Measurements from ENCODE around the gene OR3A2.
A peak's percentile ranks its signal among the peaks of the same experiment; 100 is the strongest.
"Not testable (repeated sequence)": the region's sequence is repeated elsewhere in the genome, so short reads cannot be mapped to it uniquely, and the experiment has no call there.

OR3A2 gene

GRCh38 chr17:3385869-3386816 is at the start of gene OR3A2:
TSS of gene OR3A2 (minus strand) at chr17:3386308.
- no peak for TF ChIP-seq ZNF274 (IDR thresholded peaks at IDR 0.05; ENCODE audit: low read depth, low read length)
- H3K4me3 ChIP-seq (ENCODE audit: low read length) = peak within 1 kb of the TSS; percentile 91

GRCh38 chr17:3433741-3434140 is 47.6 kb upstream of the OR3A2 start, which contains the start of gene OR1E2:
TSS of gene OR1E2 (minus strand) at chr17:3433841. CDS start at chr17:3433841, 0 bp downstream.
- no peak for TF ChIP-seq ZNF274 (IDR thresholded peaks at IDR 0.05; ENCODE audit: low read depth, low read length)

GRCh38 chr17:3433215-3433614 is 47.1 kb upstream of the OR3A2 start:
- not testable (repeated sequence) for H3K4me3 ChIP-seq (ENCODE audit: low read length)

More at GRCh38 chr17:3433741-3434140, 47.6 kb upstream of the OR3A2 start, which contains the start of gene OR1E2:
- no peak within 1 kb of the TSS for H3K4me3 ChIP-seq (ENCODE audit: low read length)

DNA sequence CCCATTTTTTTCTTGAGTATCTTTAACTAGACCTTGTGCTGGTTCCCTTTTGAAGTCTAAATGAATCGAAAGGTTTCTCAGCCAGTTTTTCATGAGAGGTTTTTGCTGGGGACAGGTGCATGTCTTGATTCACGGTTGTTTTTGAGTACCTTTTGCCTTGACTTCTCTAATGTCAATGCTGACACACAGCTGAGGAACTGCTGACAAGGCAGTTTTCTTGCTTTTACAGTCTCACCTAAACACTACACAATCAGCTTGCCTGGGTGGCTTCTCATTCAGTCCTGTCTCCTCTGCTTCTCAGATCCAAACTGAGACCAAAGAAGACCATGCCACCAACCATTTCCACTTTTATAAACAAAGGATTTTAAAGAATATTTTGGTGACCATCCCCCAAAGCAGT is 32.1 kb upstream of the OR3A2 start:
- no peak overlapping the region for H3K4me3 ChIP-seq (ENCODE audit: low read length)
- TF ChIP-seq ZNF274 (IDR thresholded peaks at IDR 0.05; ENCODE audit: low read depth, low read length) = no peak

DNA sequence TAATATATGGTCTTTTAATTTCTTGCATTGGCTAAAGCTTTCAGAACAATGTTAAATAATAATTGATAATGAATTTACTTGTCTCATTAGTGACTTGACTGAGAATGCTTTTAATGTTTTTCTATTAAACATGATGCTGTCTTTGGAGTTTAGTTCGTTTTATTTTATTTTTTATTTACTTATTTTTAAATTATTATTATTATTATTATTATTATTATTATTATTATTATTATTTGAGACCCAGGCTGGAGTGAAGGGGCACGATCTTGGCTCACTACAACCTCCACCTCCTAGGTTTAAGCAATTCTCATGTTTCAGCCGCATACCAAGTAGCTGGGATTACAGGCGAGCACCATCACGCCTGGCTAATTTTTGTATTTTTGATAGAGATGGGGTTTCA is 29.5 kb upstream of the OR3A2 start:
- TF ChIP-seq ZNF274 (IDR thresholded peaks at IDR 0.05; ENCODE audit: low read depth, low read length) = no peak
- no peak overlapping the region for H3K4me3 ChIP-seq (ENCODE audit: low read length)

DNA sequence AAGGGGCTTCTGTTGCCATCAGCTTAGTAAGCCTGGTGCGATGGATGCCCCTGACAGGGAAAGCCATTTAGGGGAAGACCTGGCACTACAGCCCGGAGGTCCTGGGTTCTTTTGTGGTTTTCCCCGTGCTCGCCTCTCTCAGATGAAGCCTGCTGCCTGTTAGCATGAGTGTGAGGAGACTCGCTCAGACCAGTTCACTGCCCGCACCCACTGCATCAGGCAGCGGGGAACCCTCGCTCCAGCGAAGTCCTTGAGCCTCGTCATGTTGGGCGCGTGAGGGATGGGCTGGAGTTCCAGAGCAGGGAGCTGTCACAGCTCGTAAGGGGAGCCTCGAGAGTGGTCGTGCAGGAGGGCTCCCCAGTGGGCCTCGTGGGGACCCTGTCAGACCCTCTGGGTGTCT is 26.1 kb upstream of the OR3A2 start:
- H3K4me3 ChIP-seq (ENCODE audit: low read length) = not testable (repeated sequence)

DNA sequence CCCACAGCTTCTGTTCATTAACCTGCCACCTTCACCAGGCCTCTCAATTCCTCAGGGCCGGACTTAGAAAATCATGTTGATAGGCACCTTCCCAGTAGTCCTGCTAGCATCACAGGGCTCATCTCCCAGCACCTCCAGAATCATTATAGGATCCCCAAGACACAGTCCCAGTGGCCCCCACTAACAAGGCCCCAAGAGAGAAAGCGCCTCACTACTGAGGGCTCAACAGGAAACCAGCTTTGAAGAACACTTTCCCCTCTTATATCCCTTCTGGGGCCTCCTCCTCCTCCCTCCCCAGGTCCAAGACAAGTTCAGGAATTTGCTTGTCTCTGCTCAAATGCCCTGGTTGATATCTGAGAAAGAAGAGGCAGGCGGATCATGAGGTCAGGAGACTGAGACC is 25.0 kb upstream of the OR3A2 start, which contains the start of gene OR3A3:
TSS of gene OR3A3 (plus strand) at position 301 of the 400 bp plus-strand sequence.
- TF ChIP-seq ZNF274 (IDR thresholded peaks at IDR 0.05; ENCODE audit: low read depth, low read length) = no peak
- no peak within 1 kb of the TSS for H3K4me3 ChIP-seq (ENCODE audit: low read length)

DNA sequence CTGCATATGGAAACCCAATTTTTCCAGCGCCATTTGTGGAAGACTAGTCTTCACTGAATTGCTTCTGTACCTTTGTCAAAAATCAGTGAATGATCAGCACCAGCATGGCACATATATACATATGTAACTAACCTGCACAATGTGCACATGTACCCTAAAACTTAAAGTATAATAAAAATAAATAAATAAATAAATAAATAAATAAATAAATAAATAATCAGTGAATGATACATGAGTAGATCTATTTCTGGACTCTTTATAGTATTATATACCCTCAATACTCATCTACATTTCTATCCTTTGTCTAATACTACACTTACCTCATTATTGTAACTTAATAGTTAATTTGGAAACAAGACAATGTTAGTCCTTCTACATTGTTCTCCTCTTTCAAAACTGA is 17.7 kb upstream of the OR3A2 start:
- H3K4me3 ChIP-seq (ENCODE audit: low read length) = not testable (repeated sequence)

GRCh38 chr17:3401786-3402185 is 15.7 kb upstream of the OR3A2 start:
- no peak for TF ChIP-seq ZNF274 (IDR thresholded peaks at IDR 0.05; ENCODE audit: low read depth, low read length)
- no peak overlapping the region for H3K4me3 ChIP-seq (ENCODE audit: low read length)

GRCh38 chr17:3400055-3400454 is 13.9 kb upstream of the OR3A2 start:
- H3K4me3 ChIP-seq (ENCODE audit: low read length) = no peak overlapping the region
- TF ChIP-seq ZNF274 (IDR thresholded peaks at IDR 0.05; ENCODE audit: low read depth, low read length) = no peak

- TF ChIP-seq ZNF274 (IDR thresholded peaks at IDR 0.05; ENCODE audit: low read depth, low read length) = no peak
- H3K4me3 ChIP-seq (ENCODE audit: low read length) = no peak within 1 kb of the TSS
These were observed 12.2 kb upstream of the OR3A2 start, which contains the start of gene OR1E1 for GRCh38 chr17:3398310-3398709. TSS of gene OR1E1 (minus strand) at chr17:3398410. CDS start at chr17:3398410, 0 bp downstream.

GRCh38 chr17:3397801-3398200 is 11.7 kb upstream of the OR3A2 start:
- not testable (repeated sequence) for H3K4me3 ChIP-seq (ENCODE audit: low read length)

GRCh38 chr17:3389791-3390190 is 3.7 kb upstream of the OR3A2 start:
- no peak for TF ChIP-seq ZNF274 (IDR thresholded peaks at IDR 0.05; ENCODE audit: low read depth, low read length)

GRCh38 chr17:3381957-3382356 is 4.2 kb downstream of the OR3A2 start:
- TF ChIP-seq ZNF274 (IDR thresholded peaks at IDR 0.05; ENCODE audit: low read depth, low read length) = no peak
- H3K4me3 ChIP-seq (ENCODE audit: low read length) = no peak overlapping the region

More at GRCh38 chr17:3389791-3390190, 3.7 kb upstream of the OR3A2 start:
- no peak overlapping the region for H3K4me3 ChIP-seq (ENCODE audit: low read length)

GRCh38 chr17:3378321-3378720 is 7.8 kb downstream of the OR3A2 start:
- H3K4me3 ChIP-seq (ENCODE audit: low read length) = no peak overlapping the region
- no peak for TF ChIP-seq ZNF274 (IDR thresholded peaks at IDR 0.05; ENCODE audit: low read depth, low read length)

DNA sequence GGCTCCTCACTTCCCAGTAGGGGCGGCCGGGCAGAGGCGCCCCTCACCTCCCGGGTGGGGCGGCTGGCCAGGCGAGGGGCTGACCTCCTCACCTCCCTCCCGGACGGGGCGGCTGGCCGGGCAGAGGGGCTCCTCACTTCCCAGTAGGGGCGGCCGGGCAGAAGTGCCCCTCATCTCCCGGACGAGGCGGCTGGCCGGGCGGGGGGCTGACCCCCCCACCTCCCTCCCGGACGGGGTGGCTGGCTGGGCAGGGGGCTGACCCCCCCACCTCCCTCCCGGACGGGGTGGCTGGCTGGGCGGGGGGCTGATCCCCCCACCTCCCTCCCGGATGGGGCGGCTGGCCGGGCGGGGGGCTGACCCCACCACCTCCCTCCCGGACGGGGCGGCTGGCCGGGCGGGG is 14.9 kb downstream of the OR3A2 start:
- H3K4me3 ChIP-seq (ENCODE audit: low read length) = not testable (repeated sequence)

DNA sequence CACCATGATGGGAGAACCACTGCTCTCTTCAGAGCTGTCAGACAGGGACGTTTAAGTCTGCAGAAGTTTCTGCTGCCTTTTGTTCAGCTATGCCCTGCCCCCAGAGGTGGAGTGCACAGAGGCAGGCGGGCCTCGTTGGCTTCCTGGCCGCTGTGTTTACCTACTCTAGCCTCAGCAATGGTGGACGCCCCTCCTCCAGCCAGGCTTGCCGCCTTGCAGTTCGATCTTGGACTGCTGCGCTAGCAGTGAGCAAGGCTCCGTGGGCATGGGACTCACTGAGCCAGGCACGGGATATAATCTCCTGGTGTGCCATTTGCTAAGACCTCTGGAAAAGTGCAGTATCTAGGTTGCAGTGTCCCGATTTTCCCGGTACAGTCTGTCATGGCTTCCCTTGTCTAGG is 43.3 kb downstream of the OR3A2 start:
- not testable (repeated sequence) for H3K4me3 ChIP-seq (ENCODE audit: low read length)

All from GM08714 (cell line).